H1 (cell line): ENCODE measurements around the gene SRRM3. TPM values are rescaled to one million over a fixed set of nuclear protein-coding genes. Genes with fewer than 3 reads are reported as not detected.
A peak's percentile ranks its signal among the peaks of the same experiment; 100 is the strongest.

Experiments
- CTCF ChIA-PET: fragments of 300-600 bp; sonication (Branson Sonifier 250); formaldehyde crosslinking; loops from one replicate; lab custom pipeline; 2021; ENCODE audit not compliant: partially characterized antibody; lab: Charles Lee
- POLR2A ChIA-PET: fragments of 300-600 bp; sonication (Branson Sonifier 250); formaldehyde crosslinking; loops from one replicate; lab custom pipeline; 2021; ENCODE audit warnings: inconsistent platforms; ENCODE audit not compliant: partially characterized antibody; lab: Charles Lee
- DNase-seq, 2 experiments: peaks; one replicate each; pipeline versions ENCODE4 v3.0.0 to v3.0.0-alpha.2; 2010 to 2022; ENCODE audit warnings: low spot score in 2 of 2, low read depth in 1 of 2, mixed read lengths in 1 of 2
- FAIRE-seq: peaks from 2 replicates; lab custom pipeline; 2011; peaks lifted over from hg19 to GRCh38; lab: Jason Lieb, UNC
- H2AFZ ChIP-seq: 2 replicates; pipeline ENCODE4 v1.8.1; 2012; ENCODE audit warnings: low read length, inconsistent platforms
- H2AK5ac ChIP-seq: 2 replicates; pipeline ENCODE4 v1.6.1; 2013; ENCODE audit warnings: low read depth, low read length
- H2BK120ac ChIP-seq: replicated peaks from 2 replicates; pipeline ENCODE3; 2013; ENCODE audit warnings: low read depth, low read length, inconsistent platforms
- H2BK12ac ChIP-seq: 2 replicates; pipeline ENCODE4 v1.6.1; 2013; ENCODE audit warnings: low read depth, low read length
- H2BK15ac ChIP-seq: 2 replicates; pipeline ENCODE4 v1.6.1; 2013; ENCODE audit warnings: low read length
- H2BK20ac ChIP-seq: 2 replicates; pipeline ENCODE4 v1.6.1; 2013; ENCODE audit warnings: low read length
- H2BK5ac ChIP-seq: 2 replicates; pipeline ENCODE4 v1.6.1; 2013; ENCODE audit warnings: low read depth, low read length
- H3K14ac ChIP-seq: 2 replicates; pipeline ENCODE4 v1.6.1; 2013; ENCODE audit warnings: inconsistent platforms; ENCODE audit not compliant: insufficient read length
- H3K18ac ChIP-seq: 2 replicates; pipeline ENCODE4 v1.6.1; 2013; ENCODE audit warnings: low read length; ENCODE audit errors: extremely low read depth
- H3K23ac ChIP-seq: 2 replicates; pipeline ENCODE4 v1.6.1; 2013; ENCODE audit warnings: inconsistent platforms; ENCODE audit not compliant: insufficient read length
- H3K23me2 ChIP-seq: 2 replicates; pipeline ENCODE4 v1.6.1; 2013; ENCODE audit warnings: low read depth, low read length
- H3K27ac ChIP-seq: 2 replicates; pipeline ENCODE4 v1.6.1; 2011; ENCODE audit warnings: low read depth, low read length, inconsistent platforms
- H3K27me3 ChIP-seq, 4 experiments: replicated peaks in 1 of 4; 1 replicate in 1 of 4; 2 replicates in 3 of 4; pipeline versions ENCODE4 v1.6.1 to v1.8.1; 2011 to 2013; ENCODE audit warnings: low read length in 3 of 4, mild to moderate bottlenecking in 3 of 4, inconsistent platforms in 2 of 4, mixed read lengths in 2 of 4, moderate library complexity in 1 of 4; ENCODE audit not compliant: control insufficient read depth in 3 of 4, insufficient read depth in 3 of 4; ENCODE audit errors: extremely low read depth in 1 of 4
- H3K36me3 ChIP-seq, 4 experiments: 2 replicates each; pipeline versions ENCODE4 v1.6.1 to v1.8.1; 2011 to 2013; ENCODE audit warnings: mild to moderate bottlenecking in 4 of 4, low read length in 3 of 4, moderate library complexity in 2 of 4, control low read depth in 1 of 4, inconsistent platforms in 1 of 4; ENCODE audit not compliant: insufficient read depth in 4 of 4, control insufficient read depth in 2 of 4
- H3K4ac ChIP-seq: replicated peaks from 2 replicates; pipeline ENCODE3; 2013; ENCODE audit warnings: low read length, low read depth, mixed read lengths, inconsistent platforms; ENCODE audit not compliant: insufficient read length
- H3K4me1 ChIP-seq, 4 experiments: replicated peaks in 1 of 4; 1 replicate in 1 of 4; 2 replicates in 3 of 4; pipeline versions ENCODE4 v1.6.1 to v1.8.1; 2011 to 2013; ENCODE audit warnings: low read length in 3 of 4, inconsistent platforms in 2 of 4, mixed read lengths in 1 of 4; ENCODE audit not compliant: insufficient read depth in 4 of 4, control insufficient read depth in 3 of 4
- H3K4me2 ChIP-seq, 2 experiments: 2 replicates each; pipeline versions ENCODE4 v1.6.1 to v1.8.1; 2011 to 2013; ENCODE audit warnings: low read depth in 2 of 2, low read length in 2 of 2, control low read depth in 1 of 2, inconsistent platforms in 1 of 2, mild to moderate bottlenecking in 1 of 2; ENCODE audit not compliant: insufficient read depth in 1 of 2
- H3K4me3 ChIP-seq, 4 experiments: fragments of 200-600, 300-600 bp in 1 of 4; sonication (generic), shearing (Covaris generic), sonication (Bioruptor Twin) in 1 of 4; 2 replicates each; pipeline versions ENCODE4 v1.5.1 to v1.8.1; 2011 to 2016; ENCODE audit warnings: low read length in 4 of 4, low read depth in 3 of 4, control low read depth in 2 of 4, inconsistent platforms in 2 of 4, mild to moderate bottlenecking in 2 of 4, mixed read lengths in 1 of 4, moderate library complexity in 1 of 4; ENCODE audit not compliant: insufficient read depth in 2 of 4; ENCODE audit errors: extremely low read depth in 1 of 4
- H3K56ac ChIP-seq: replicated peaks from 2 replicates; pipeline ENCODE3; 2013; ENCODE audit warnings: low read depth, mild to moderate bottlenecking, mixed read lengths, low read length, inconsistent platforms; ENCODE audit not compliant: insufficient read length
- H3K79me1 ChIP-seq: 2 replicates; pipeline ENCODE4 v1.6.1; 2013; ENCODE audit warnings: low read depth, low read length, control low read depth
- H3K79me2 ChIP-seq, 2 experiments: 2 replicates each; pipeline versions ENCODE4 v1.6.1 to v1.8.1; 2012 to 2013; ENCODE audit warnings: low read length in 2 of 2, mild to moderate bottlenecking in 2 of 2, inconsistent platforms in 1 of 2; ENCODE audit not compliant: insufficient read depth in 2 of 2, control insufficient read depth in 1 of 2
- H3K9ac ChIP-seq, 4 experiments: replicated peaks in 1 of 4; 1 replicate in 1 of 4; 2 replicates in 3 of 4; pipeline versions ENCODE4 v1.6.1 to v1.8.1; 2011 to 2013; ENCODE audit warnings: low read depth in 3 of 4, low read length in 3 of 4, control low read depth in 2 of 4, mild to moderate bottlenecking in 2 of 4, moderate library complexity in 2 of 4, inconsistent platforms in 1 of 4; ENCODE audit errors: extremely low read depth in 1 of 4
- H3K9me3 ChIP-seq, 2 experiments: 2 replicates each; pipeline versions ENCODE4 v1.6.1 to v1.8.1; 2012 to 2013; ENCODE audit warnings: mild to moderate bottlenecking in 2 of 2, moderate library complexity in 2 of 2, control low read depth in 1 of 2, inconsistent platforms in 1 of 2, low read depth in 1 of 2, low read length in 1 of 2, mixed read lengths in 1 of 2; ENCODE audit not compliant: insufficient read depth in 2 of 2
- H4K20me1 ChIP-seq, 2 experiments: replicated peaks in 1 of 2; 2 replicates each; pipeline versions ENCODE3 to v1.8.1; 2011 to 2013; ENCODE audit warnings: inconsistent platforms in 2 of 2, low read length in 2 of 2, mild to moderate bottlenecking in 1 of 2; ENCODE audit not compliant: insufficient read depth in 2 of 2, control insufficient read depth in 1 of 2
- H4K5ac ChIP-seq: 2 replicates; pipeline ENCODE4 v1.6.1; 2013; ENCODE audit warnings: low read length, low read depth, mixed read lengths, inconsistent platforms; ENCODE audit not compliant: insufficient read length
- H4K8ac ChIP-seq: 2 replicates; pipeline ENCODE4 v1.8.0; 2013; ENCODE audit warnings: mild to moderate bottlenecking, moderate library complexity, low read length, inconsistent platforms; ENCODE audit not compliant: insufficient read depth; ENCODE audit errors: extremely low read depth
- H4K91ac ChIP-seq: replicated peaks from 2 replicates; pipeline ENCODE3; 2013; ENCODE audit warnings: low read length, mixed read lengths, inconsistent platforms; ENCODE audit not compliant: insufficient read length
- BACH1 ChIP-seq: IDR thresholded peaks from 2 replicates; pipeline ENCODE4 v1.6.1; 2012; ENCODE audit warnings: low read length, improper control_type of control experiment
- CHD2 ChIP-seq: IDR thresholded peaks from 2 replicates; pipeline ENCODE4 v1.6.1; 2012; ENCODE audit warnings: low read length, improper control_type of control experiment
- CREB1 ChIP-seq: IDR thresholded peaks from 2 replicates; pipeline ENCODE4 v1.6.1; 2012; ENCODE audit warnings: inconsistent platforms
- JUN ChIP-seq: IDR thresholded peaks from 2 replicates; pipeline ENCODE4 v1.6.1; 2011; ENCODE audit warnings: low read depth, mild to moderate bottlenecking, improper control_type of control experiment, low read length
- POLR2A ChIP-seq, 2 experiments: IDR thresholded peaks; 1 replicate in 1 of 2; 2 replicates in 1 of 2; pipeline ENCODE4 v1.6.1; 2011; ENCODE audit warnings: low read depth in 2 of 2, low read length in 2 of 2, mild to moderate bottlenecking in 2 of 2; ENCODE audit errors: control extremely low read depth in 1 of 2
- RNF2 ChIP-seq: fragments of 200-900, 300-1000 bp; sonication (generic); IDR thresholded peaks from 2 replicates; pipeline ENCODE4 v1.7.1; 2016; ENCODE audit warnings: borderline replicate concordance, low read depth, mild to moderate bottlenecking, antibody characterized with exemption, low read length; ENCODE audit not compliant: poor library complexity, severe bottlenecking; ENCODE audit errors: missing control alignments
- SIN3A ChIP-seq, 2 experiments: IDR thresholded peaks in 1 of 2; conservative IDR thresholded peaks in 1 of 2; 2 replicates each; pipeline ENCODE4 v1.6.1; 2011 to 2012; ENCODE audit warnings: low read length in 2 of 2, improper control_type of control experiment in 1 of 2, low read depth in 1 of 2, mild to moderate bottlenecking in 1 of 2
- SIRT6 ChIP-seq: IDR thresholded peaks from one replicate; pipeline ENCODE4 v1.7.1; 2012; ENCODE audit warnings: low read length, inconsistent platforms
- SP1 ChIP-seq: IDR thresholded peaks from 2 replicates; pipeline ENCODE4 v1.6.1; 2011; ENCODE audit warnings: low read depth, low read length
- TAF1 ChIP-seq: IDR thresholded peaks from 2 replicates; pipeline ENCODE4 v1.6.1; 2011; ENCODE audit warnings: mild to moderate bottlenecking, low read depth, low read length
- USF2 ChIP-seq: IDR thresholded peaks from 2 replicates; pipeline ENCODE4 v1.6.1; 2011; ENCODE audit warnings: low read length, improper control_type of control experiment
- WGBS, 2 experiments: shearing (Covaris generic) in 1 of 2; methylation state at CpG; one replicate each; pipeline versions ENCODE4 v1.1.6 to v1.1.7; 2013 to 2015; ENCODE audit warnings: low lambda C conversion rate in 2 of 2, mixed read lengths in 2 of 2, inconsistent platforms in 1 of 2, low coverage in 1 of 2, missing lambda C conversion rate in 1 of 2; ENCODE audit not compliant: insufficient replicate concordance in 2 of 2, insufficient coverage in 1 of 2, insufficient read length in 1 of 2; ENCODE audit errors: extremely low coverage in 1 of 2, missing lambda C conversion rate in 1 of 2; 5-methylcytosine and 5-hydroxymethylcytosine counted together
- polyA plus RNA-seq, 7 experiments: library from polyadenylated mRNA; depleted of rRNA in 3 of 7; stranded (reverse) in 5 of 7; unstranded in 2 of 7; fragments of >200 nt in 5 of 7; fragments of 200-250 nt in 2 of 7; gene quantifications; 1 replicate in 5 of 7; 2 replicates in 1 of 7; 4 replicates in 1 of 7; pipeline versions ENCODE4 v1.2.1 to v1.2.3, GENCODE V29; 2011 to 2013; ENCODE audit warnings: missing spikeins in 2 of 7, mixed read lengths in 2 of 7
- total RNA-seq: library from RNA; stranded (reverse); fragmentation: NEBNext Ultra II Directional; extraction: Animal tissue kit (Norgen Biotek cat#: 25700); gene quantifications from 2 replicates; pipeline ENCODE4 v1.2.1, GENCODE V29; 2021

The SRRM3 gene
- total and polyA plus RNA-seq, 2 of the 8 experiments (the other 6 are each of a cell fraction or from before 2014, with no cell fraction given) = 10.4 to 17.4 TPM

- WGBS, 2 experiments = 46% methylated on average over 18 of the region's 20 CpGs; no CpG with 5 or more reads in 1 of the 2 experiments
- no peaks in the 10 kb centered on the region for H3K27me3 ChIP-seq
- no peak overlapping the region for H4K5ac ChIP-seq
- no peak overlapping the region for H3K23ac ChIP-seq
- no peaks in the 10 kb centered on the region for H3K9me3 ChIP-seq
- no peak for FAIRE-seq
- H4K91ac ChIP-seq = peak overlapping the region; percentile 75
- H2BK20ac ChIP-seq = peak overlapping the region; percentile 72; the same call in 1 of the 2 replicates
- ChIA-PET POLR2A (interaction anchor here (0.7 to 1.7 kb wide), 7 partner anchors 9 to 26 kb away, joined by 3 to 4 read pairs (median 3); no protein-coding TSS in a partner anchor), CTCF (interaction anchor here (0.7 to 19.4 kb wide), 4 partner anchors 12 to 31 kb away, joined by 3 to 426 read pairs (median 6); partner anchors contain the start of gene HSPB1)
- H4K8ac ChIP-seq = peak overlapping the region; percentile 62
- no peaks in the 10 kb centered on the region; the same call in 1 of the 2 replicates for H3K23me2 ChIP-seq
- no peak overlapping the region for H3K9ac ChIP-seq
- H2AK5ac ChIP-seq = 0 out of 2 replicates have a peak overlapping the region, but pooled peaks have one; percentile 59
- H2BK15ac ChIP-seq = peak overlapping the region; percentile 100; the same call in 1 of the 2 replicates
- H3K18ac ChIP-seq = peak overlapping the region; percentile 5; the same call in 1 of the 2 replicates
- H3K56ac ChIP-seq = peak overlapping the region; percentile 12
- H3K36me3 ChIP-seq = no peaks in the 10 kb centered on the region
- peak overlapping the region in 1 of 2 experiments; percentile 6; a peak in 2 of 4 replicates for H3K4me2 ChIP-seq
- no peak overlapping the region for H3K27ac ChIP-seq
- DNase-seq = peak in 1 of 2 experiments; percentile 87
- H2BK5ac ChIP-seq = peak overlapping the region; percentile 71; the same call in 1 of the 2 replicates
- no peak overlapping the region for H2BK120ac ChIP-seq
- H3K4ac ChIP-seq = peak overlapping the region; percentile 80
- H3K4me1 ChIP-seq = peaks cover 0 to 18% (median 10%) of the 10 kb centered on the region in 4 experiments; a peak in 6 of 7 replicates
- 0 out of 8 replicates have a peak overlapping the region, but pooled peaks of 1 of the 4 experiments have one; percentile 12 for H3K4me3 ChIP-seq
- no peaks in the 10 kb centered on the region for H4K20me1 ChIP-seq
- peak overlapping the region; percentile 27; the same call in 1 of the 2 replicates for H2BK12ac ChIP-seq
- H3K79me1 ChIP-seq = no peaks in the 10 kb centered on the region
- H2AFZ ChIP-seq = no peak overlapping the region
- H3K79me2 ChIP-seq = no peaks in the 10 kb centered on the region
- H3K14ac ChIP-seq = no peak overlapping the region
- no peak for TF ChIP-seq RNF2
- no peak for TF ChIP-seq SIRT6
- TF ChIP-seq USF2 = no peak
- TF ChIP-seq POLR2A (IDR thresholded peaks at IDR 0.05; ENCODE audit: control extremely low read depth in 1 of 2, low read depth in 2 of 2, low read length in 2 of 2) = no peak
- peak; percentile 60; the same call in 1 of the 2 replicates for TF ChIP-seq JUN
- TF ChIP-seq SP1 = 0 out of 2 replicates have a peak, but pooled peaks have one; percentile 16
- TF ChIP-seq TAF1 = 0 out of 2 replicates have a peak, but pooled peaks have one; percentile 33
- no peak for TF ChIP-seq BACH1
- no peak for TF ChIP-seq CHD2
- peak; percentile 74 for TF ChIP-seq CREB1
- 0 out of 4 replicates have a peak, but pooled peaks have one; percentile 21 to 61 for TF ChIP-seq SIN3A (conservative IDR thresholded peaks at IDR 0.05 in 1 of 2, IDR thresholded peaks at IDR 0.05 in 1 of 2; ENCODE audit: low read depth in 1 of 2, low read length in 2 of 2)
Observed at GRCh38 chr7:76294344-76295024, 92.8 kb downstream of the SRRM3 start.
